GM23338 (cell line): ENCODE measurements around the gene BLTP3B.

Experiments used
- CTCF ChIP-seq, 2 experiments: fragments of 200-600 bp in 1 of 2; sonication (generic) in 1 of 2; conservative IDR thresholded peaks; 2 replicates each; pipeline versions ENCODE4 v1.5.1 to v1.6.1; 2016 to 2017; ENCODE audit warnings: antibody characterized with exemption in 2 of 2, low read depth in 2 of 2, mild to moderate bottlenecking in 2 of 2, moderate library complexity in 1 of 2
- ETS1 ChIP-seq: IDR thresholded peaks from 2 replicates; pipeline ENCODE4 v1.6.1; 2016; ENCODE audit warnings: antibody characterized with exemption
- EZH2 ChIP-seq: fragments of 200-600 bp; sonication (generic); IDR thresholded peaks from one replicate; pipeline ENCODE4 v1.8.0; 2017; ENCODE audit warnings: antibody characterized with exemption, mild to moderate bottlenecking, low read depth; ENCODE audit not compliant: unreplicated experiment
- POLR2AphosphoS5 ChIP-seq: IDR thresholded peaks from 2 replicates; pipeline ENCODE4 v1.6.1; 2016; ENCODE audit warnings: antibody characterized with exemption, low read depth
- ZNF114 ChIP-seq: fragments of 250-450 bp; sonication (Bioruptor Pico); IDR thresholded peaks from 2 replicates; pipeline ENCODE4 v1.5.0; 2020; ENCODE audit warnings: mild to moderate bottlenecking, moderate library complexity
- ZNF331 ChIP-seq: fragments of 250-450 bp; sonication (Bioruptor Pico); IDR thresholded peaks from 2 replicates; pipeline ENCODE4 v1.5.0; 2020; ENCODE audit warnings: low read depth, mild to moderate bottlenecking, moderate library complexity
- TF ChIP-seq, protein P1 (sequence below): IDR thresholded peaks from one replicate; pipeline ENCODE4 v1.6.1; 2018; ENCODE audit warnings: antibody characterized with exemption; ENCODE audit not compliant: unreplicated experiment

DNA sequence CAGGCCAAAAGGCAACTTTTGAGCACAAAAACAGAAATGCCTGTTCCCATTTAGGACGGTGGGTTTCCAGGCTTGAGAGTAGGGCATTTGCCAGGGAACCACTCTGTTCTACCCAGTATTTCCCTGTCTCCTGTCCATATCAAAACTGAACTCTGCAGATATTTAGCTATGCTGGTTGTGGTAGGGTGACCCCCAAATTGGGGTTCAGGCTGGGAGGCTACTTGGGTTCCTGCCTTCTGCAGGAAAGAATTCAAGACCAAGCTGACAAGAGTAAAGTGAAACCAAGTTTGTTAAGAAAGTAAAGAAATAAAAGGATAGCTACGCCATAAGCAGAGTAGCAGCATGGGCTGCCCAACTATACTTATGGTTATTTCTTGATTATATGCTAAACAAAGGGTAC, 3.6 kb upstream of the BLTP3B start:
- TF ChIP-seq CTCF (conservative IDR thresholded peaks at IDR 0.05; ENCODE audit: low read depth in 2 of 2) (no peak), ZNF114 (CRISPR knock-in tag) (no peak), POLR2AphosphoS5 (no peak), EZH2 (no peak), ETS1 (no peak), ZNF331 (CRISPR knock-in tag) (no peak)
- TF ChIP-seq, protein P1, sequence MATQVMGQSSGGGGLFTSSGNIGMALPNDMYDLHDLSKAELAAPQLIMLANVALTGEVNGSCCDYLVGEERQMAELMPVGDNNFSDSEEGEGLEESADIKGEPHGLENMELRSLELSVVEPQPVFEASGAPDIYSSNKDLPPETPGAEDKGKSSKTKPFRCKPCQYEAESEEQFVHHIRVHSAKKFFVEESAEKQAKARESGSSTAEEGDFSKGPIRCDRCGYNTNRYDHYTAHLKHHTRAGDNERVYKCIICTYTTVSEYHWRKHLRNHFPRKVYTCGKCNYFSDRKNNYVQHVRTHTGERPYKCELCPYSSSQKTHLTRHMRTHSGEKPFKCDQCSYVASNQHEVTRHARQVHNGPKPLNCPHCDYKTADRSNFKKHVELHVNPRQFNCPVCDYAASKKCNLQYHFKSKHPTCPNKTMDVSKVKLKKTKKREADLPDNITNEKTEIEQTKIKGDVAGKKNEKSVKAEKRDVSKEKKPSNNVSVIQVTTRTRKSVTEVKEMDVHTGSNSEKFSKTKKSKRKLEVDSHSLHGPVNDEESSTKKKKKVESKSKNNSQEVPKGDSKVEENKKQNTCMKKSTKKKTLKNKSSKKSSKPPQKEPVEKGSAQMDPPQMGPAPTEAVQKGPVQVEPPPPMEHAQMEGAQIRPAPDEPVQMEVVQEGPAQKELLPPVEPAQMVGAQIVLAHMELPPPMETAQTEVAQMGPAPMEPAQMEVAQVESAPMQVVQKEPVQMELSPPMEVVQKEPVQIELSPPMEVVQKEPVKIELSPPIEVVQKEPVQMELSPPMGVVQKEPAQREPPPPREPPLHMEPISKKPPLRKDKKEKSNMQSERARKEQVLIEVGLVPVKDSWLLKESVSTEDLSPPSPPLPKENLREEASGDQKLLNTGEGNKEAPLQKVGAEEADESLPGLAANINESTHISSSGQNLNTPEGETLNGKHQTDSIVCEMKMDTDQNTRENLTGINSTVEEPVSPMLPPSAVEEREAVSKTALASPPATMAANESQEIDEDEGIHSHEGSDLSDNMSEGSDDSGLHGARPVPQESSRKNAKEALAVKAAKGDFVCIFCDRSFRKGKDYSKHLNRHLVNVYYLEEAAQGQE, result no peak
